ENCODE results near the gene BCL2L11. TPM values are rescaled to one million over a fixed set of nuclear protein-coding genes. Genes with fewer than 3 reads are reported as not detected.

BCL2L11 gene
- total and polyA plus RNA-seq, 2 experiments from 2014 or later, result 10.6 to 22.5 TPM

DNA sequence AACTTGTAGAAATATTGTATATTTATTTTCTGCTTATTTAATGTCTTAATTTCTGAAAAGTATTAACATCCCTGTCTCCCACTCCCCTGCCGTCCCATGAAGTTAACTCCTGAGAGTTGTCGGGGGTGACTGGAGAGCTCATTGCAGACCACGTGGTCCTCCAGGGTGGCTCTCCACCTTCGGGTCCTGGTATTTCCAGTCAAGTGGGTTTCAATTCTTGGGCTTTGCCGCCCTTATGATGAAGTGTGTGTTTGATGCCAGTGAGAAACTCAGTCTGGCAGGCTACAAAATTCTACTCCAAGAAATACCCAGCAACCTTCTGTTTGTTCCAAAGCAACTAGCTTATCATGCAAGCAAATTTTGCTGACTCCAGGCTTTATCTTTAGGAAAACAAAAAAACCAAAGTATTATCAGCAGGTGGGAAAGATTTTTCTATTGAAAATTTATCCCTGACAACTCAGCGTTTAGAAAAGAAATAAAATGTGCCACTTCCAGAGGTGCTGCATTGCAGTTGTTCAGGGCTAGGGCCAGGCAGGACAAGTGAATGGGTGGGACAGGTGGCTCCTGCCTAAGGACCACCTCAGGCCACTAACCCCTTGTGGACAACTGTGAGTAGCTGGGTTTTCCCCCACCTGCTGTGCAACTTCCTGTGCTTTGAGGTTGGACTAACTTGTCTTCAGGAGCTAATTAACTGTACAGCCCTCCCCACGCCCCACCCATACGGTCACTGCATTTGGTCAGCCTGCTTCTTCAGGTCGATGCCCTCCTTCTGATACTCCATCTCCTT is 46.6 kb downstream of the BCL2L11 start (continued):
- TF ChIP-seq, protein P1, sequence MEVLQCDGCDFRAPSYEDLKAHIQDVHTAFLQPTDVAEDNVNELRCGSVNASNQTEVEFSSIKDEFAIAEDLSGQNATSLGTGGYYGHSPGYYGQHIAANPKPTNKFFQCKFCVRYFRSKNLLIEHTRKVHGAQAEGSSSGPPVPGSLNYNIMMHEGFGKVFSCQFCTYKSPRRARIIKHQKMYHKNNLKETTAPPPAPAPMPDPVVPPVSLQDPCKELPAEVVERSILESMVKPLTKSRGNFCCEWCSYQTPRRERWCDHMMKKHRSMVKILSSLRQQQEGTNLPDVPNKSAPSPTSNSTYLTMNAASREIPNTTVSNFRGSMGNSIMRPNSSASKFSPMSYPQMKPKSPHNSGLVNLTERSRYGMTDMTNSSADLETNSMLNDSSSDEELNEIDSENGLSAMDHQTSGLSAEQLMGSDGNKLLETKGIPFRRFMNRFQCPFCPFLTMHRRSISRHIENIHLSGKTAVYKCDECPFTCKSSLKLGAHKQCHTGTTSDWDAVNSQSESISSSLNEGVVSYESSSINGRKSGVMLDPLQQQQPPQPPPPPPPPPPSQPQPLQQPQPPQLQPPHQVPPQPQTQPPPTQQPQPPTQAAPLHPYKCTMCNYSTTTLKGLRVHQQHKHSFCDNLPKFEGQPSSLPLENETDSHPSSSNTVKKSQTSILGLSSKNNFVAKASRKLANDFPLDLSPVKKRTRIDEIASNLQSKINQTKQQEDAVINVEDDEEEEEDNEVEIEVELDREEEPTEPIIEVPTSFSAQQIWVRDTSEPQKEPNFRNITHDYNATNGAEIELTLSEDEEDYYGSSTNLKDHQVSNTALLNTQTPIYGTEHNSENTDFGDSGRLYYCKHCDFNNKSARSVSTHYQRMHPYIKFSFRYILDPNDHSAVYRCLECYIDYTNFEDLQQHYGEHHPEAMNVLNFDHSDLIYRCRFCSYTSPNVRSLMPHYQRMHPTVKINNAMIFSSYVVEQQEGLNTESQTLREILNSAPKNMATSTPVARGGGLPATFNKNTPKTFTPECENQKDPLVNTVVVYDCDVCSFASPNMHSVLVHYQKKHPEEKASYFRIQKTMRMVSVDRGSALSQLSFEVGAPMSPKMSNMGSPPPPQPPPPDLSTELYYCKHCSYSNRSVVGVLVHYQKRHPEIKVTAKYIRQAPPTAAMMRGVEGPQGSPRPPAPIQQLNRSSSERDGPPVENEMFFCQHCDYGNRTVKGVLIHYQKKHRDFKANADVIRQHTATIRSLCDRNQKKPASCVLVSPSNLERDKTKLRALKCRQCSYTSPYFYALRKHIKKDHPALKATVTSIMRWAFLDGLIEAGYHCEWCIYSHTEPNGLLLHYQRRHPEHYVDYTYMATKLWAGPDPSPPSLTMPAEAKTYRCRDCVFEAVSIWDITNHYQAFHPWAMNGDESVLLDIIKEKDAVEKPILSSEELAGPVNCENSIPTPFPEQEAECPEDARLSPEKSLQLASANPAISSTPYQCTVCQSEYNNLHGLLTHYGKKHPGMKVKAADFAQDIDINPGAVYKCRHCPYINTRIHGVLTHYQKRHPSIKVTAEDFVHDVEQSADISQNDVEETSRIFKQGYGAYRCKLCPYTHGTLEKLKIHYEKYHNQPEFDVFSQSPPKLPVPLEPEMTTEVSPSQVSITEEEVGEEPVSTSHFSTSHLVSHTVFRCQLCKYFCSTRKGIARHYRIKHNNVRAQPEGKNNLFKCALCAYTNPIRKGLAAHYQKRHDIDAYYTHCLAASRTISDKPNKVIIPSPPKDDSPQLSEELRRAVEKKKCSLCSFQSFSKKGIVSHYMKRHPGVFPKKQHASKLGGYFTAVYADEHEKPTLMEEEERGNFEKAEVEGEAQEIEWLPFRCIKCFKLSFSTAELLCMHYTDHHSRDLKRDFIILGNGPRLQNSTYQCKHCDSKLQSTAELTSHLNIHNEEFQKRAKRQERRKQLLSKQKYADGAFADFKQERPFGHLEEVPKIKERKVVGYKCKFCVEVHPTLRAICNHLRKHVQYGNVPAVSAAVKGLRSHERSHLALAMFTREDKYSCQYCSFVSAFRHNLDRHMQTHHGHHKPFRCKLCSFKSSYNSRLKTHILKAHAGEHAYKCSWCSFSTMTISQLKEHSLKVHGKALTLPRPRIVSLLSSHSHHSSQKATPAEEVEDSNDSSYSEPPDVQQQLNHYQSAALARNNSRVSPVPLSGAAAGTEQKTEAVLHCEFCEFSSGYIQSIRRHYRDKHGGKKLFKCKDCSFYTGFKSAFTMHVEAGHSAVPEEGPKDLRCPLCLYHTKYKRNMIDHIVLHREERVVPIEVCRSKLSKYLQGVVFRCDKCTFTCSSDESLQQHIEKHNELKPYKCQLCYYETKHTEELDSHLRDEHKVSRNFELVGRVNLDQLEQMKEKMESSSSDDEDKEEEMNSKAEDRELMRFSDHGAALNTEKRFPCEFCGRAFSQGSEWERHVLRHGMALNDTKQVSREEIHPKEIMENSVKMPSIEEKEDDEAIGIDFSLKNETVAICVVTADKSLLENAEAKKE (CRISPR knock-in tag; IDR thresholded peaks at IDR 0.05), result no peak
- TF ChIP-seq EZH2phosphoT487 (IDR thresholded peaks at IDR 0.05; ENCODE audit: unreplicated experiment), result no peak

DNA sequence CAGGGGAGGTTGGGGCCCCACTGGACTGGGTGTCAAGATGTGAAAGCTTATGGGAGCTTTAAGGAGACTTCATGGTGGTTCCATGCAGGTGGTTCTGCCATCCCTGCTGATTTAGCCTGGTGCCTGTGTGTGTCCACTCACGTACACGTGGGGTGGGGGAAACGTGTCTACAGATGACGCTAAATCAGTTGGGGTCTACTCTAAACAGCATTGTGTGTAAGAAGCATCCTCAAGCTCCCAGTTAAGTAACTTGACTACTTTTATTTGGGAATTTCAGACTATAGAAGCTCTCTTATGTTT is 47.1 kb downstream of the BCL2L11 start:
- H3K27ac ChIP-seq (ENCODE audit: low read depth), result no peak overlapping the region
- no peak overlapping the region for H3K27ac Mint-ChIP-seq
- peaks cover 22% of the 10 kb centered on the region for H3K4me1 ChIP-seq (ENCODE audit: insufficient read depth)
- peaks cover 10% of the 10 kb centered on the region for H3K27me3 Mint-ChIP-seq (ENCODE audit: insufficient read depth, low read depth, poor library complexity)
- no peaks in the 10 kb centered on the region for H3K79me2 ChIP-seq (replicated peaks; ENCODE audit: insufficient read depth)
- 0 out of 2 replicates have a peak, but pooled peaks cover 6% of the 10 kb centered on the region for H3K36me3 ChIP-seq (ENCODE audit: insufficient read depth)
- H3K9me2 ChIP-seq (ENCODE audit: insufficient read depth), result no peaks in the 10 kb centered on the region
- no peaks in the 10 kb centered on the region for H4K20me1 ChIP-seq (replicated peaks; ENCODE audit: insufficient read depth)
- H3K4me2 ChIP-seq, result no peak overlapping the region
- H2AFZ ChIP-seq, result no peak overlapping the region
- no peak overlapping the region for H3K4me3 ChIP-seq
- no peak overlapping the region for H3K4me3 Mint-ChIP-seq
- DNase-seq (ENCODE audit: low spot score) (no peak), ATAC-seq (no peak)
- H3K9me3 Mint-ChIP-seq, result no peaks in the 10 kb centered on the region
- no peaks in the 10 kb centered on the region for H3F3A ChIP-seq (replicated peaks; ENCODE audit: low read depth)
- no peaks in the 10 kb centered on the region for H3K27me3 ChIP-seq (ENCODE audit: insufficient read depth)
- peaks cover 19% of the 10 kb centered on the region; the same call in 2 of the 3 replicates for H3K36me3 Mint-ChIP-seq (ENCODE audit: low read depth)
- H3K4me1 Mint-ChIP-seq, result peaks cover 44% of the 10 kb centered on the region
- TF ChIP-seq, protein P2, sequence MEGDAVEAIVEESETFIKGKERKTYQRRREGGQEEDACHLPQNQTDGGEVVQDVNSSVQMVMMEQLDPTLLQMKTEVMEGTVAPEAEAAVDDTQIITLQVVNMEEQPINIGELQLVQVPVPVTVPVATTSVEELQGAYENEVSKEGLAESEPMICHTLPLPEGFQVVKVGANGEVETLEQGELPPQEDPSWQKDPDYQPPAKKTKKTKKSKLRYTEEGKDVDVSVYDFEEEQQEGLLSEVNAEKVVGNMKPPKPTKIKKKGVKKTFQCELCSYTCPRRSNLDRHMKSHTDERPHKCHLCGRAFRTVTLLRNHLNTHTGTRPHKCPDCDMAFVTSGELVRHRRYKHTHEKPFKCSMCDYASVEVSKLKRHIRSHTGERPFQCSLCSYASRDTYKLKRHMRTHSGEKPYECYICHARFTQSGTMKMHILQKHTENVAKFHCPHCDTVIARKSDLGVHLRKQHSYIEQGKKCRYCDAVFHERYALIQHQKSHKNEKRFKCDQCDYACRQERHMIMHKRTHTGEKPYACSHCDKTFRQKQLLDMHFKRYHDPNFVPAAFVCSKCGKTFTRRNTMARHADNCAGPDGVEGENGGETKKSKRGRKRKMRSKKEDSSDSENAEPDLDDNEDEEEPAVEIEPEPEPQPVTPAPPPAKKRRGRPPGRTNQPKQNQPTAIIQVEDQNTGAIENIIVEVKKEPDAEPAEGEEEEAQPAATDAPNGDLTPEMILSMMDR (conservative IDR thresholded peaks at IDR 0.05; ENCODE audit: low read depth in 2 of 2), result no peak
- TF ChIP-seq POLR2AphosphoS5 (IDR thresholded peaks at IDR 0.05; ENCODE audit: low read depth), result no peak
- no peak for TF ChIP-seq NANOG (IDR thresholded peaks at IDR 0.05; ENCODE audit: borderline replicate concordance)
- TF ChIP-seq, protein P3, sequence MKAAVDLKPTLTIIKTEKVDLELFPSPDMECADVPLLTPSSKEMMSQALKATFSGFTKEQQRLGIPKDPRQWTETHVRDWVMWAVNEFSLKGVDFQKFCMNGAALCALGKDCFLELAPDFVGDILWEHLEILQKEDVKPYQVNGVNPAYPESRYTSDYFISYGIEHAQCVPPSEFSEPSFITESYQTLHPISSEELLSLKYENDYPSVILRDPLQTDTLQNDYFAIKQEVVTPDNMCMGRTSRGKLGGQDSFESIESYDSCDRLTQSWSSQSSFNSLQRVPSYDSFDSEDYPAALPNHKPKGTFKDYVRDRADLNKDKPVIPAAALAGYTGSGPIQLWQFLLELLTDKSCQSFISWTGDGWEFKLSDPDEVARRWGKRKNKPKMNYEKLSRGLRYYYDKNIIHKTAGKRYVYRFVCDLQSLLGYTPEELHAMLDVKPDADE (IDR thresholded peaks at IDR 0.05), result no peak
- TF ChIP-seq ZNF114 (CRISPR knock-in tag; IDR thresholded peaks at IDR 0.05), result no peak
- TF ChIP-seq EZH2phosphoT487 (IDR thresholded peaks at IDR 0.05; ENCODE audit: unreplicated experiment), result no peak
- no peak for TF ChIP-seq JUNB (IDR thresholded peaks at IDR 0.05; ENCODE audit: unreplicated experiment)
- TF ChIP-seq STAT1 (IDR thresholded peaks at IDR 0.05; ENCODE audit: unreplicated experiment), result no peak
- TF ChIP-seq ZNF331 (CRISPR knock-in tag; IDR thresholded peaks at IDR 0.05; ENCODE audit: low read depth), result no peak
- TF ChIP-seq EZH2 (IDR thresholded peaks at IDR 0.05; ENCODE audit: low read depth, unreplicated experiment), result no peak
- TF ChIP-seq CREB1 (CRISPR knock-in tag; IDR thresholded peaks at IDR 0.05; ENCODE audit: low read depth), result no peak
